GM18517 (cell line): Measurements from ENCODE around the gene EMC9.

Experiments used
- ATAC-seq: cut with Tn5 transposase; IDR thresholded peaks from one replicate; pipeline ENCODE4 v1.9.1; 2021; ENCODE audit warnings: mild to moderate bottlenecking, moderate library complexity; ENCODE audit not compliant: unreplicated experiment

EMC9 gene, protein sequence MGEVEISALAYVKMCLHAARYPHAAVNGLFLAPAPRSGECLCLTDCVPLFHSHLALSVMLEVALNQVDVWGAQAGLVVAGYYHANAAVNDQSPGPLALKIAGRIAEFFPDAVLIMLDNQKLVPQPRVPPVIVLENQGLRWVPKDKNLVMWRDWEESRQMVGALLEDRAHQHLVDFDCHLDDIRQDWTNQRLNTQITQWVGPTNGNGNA

DNA sequence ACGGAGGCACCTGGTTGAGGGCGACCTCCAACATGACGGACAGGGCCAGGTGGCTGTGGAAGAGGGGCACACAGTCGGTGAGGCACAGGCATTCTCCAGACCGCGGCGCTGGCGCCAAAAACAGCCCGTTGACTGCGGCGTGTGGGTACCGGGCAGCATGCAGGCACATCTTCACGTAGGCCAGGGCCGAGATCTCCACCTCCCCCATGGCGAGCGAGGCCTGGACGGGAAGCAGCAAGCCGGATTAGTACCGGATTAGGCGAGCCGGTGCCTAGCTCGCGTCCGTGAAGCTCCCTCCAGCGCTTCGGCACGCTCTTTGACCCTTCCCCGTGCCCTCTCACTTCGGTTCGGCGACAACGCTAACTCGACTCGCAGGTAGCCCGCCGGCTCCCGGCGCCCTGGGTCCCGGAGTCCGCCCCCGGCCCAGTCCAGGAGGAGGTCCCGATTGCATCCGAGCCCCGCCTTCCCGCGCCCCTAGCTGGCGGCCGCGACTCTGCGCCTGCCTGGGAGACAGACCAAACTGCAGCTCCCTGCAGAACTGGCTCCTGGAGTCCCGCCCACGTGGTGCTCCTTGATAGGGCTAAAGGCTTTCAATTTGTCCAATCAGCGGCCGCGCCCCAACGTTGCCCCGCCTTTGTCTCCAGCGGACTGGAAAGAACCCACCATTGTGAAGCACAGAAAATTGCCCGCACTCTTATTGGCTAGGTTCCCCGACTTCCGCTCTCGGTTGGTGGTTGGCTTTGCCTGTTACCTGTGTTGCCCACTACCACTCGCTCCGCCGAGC lies at the start of gene EMC9:
Gene EMC9, minus strand, starts transcription at position 495 of the 784 bp plus-strand sequence. Its CDS starts 287 bp downstream, at position 208.
- peak; percentile 77 for ATAC-seq

DNA sequence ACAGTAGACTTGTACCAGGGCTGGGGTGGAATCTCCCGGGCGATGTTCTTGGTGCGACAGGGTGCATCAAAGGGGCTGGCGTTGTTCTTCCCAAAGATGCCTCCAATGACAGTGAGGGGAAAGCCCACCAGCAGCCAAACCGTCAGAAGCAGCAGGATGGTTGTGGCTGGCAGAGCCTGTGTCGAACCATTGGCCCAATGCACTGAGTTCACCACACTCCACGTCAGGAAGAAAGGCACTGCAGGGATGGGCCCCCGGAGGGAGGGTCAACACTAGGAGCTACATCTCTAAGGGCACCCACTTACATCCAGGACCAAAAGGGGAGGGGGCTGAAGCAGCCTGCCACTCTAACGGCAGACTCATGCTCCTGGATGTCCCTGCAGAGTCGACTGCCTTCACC lies 49.0 kb upstream of the EMC9 start:
- no peak for ATAC-seq

DNA sequence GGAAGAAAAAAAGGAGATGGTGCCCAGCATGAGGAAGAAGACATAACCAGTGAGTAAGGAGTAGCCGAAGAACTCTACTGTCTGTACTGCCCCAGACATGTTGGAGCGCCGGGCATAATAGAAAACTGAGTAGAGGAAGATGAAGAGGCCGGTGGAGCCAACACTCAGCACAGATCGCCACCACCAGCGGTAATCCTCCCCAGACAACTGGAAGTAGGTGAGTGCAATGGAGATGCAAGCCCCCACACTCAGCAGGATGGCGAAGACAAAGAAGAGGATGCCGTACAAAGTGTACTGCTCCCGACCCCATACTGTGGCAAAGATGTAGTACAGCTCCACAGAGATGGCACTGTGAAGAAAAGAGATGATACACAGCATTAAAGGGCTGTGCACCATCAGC lies 48.1 kb upstream of the EMC9 start:
- no peak for ATAC-seq

DNA sequence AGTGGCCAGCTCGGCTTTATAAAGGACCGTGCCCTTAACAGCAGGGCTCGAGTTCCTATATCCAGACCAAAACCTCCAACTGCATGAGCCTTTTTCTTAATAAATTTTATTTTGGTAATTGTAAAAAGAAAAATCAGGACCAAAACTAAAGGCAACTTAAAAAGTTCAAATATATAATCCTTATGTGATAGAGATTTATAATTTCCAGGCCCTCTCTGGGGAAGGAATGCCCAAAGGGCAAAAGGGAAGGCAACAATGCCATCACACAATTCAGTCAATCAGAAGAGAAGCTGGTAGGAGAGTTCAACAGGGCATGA lies 47.6 kb upstream of the EMC9 start:
- ATAC-seq, result no peak

DNA sequence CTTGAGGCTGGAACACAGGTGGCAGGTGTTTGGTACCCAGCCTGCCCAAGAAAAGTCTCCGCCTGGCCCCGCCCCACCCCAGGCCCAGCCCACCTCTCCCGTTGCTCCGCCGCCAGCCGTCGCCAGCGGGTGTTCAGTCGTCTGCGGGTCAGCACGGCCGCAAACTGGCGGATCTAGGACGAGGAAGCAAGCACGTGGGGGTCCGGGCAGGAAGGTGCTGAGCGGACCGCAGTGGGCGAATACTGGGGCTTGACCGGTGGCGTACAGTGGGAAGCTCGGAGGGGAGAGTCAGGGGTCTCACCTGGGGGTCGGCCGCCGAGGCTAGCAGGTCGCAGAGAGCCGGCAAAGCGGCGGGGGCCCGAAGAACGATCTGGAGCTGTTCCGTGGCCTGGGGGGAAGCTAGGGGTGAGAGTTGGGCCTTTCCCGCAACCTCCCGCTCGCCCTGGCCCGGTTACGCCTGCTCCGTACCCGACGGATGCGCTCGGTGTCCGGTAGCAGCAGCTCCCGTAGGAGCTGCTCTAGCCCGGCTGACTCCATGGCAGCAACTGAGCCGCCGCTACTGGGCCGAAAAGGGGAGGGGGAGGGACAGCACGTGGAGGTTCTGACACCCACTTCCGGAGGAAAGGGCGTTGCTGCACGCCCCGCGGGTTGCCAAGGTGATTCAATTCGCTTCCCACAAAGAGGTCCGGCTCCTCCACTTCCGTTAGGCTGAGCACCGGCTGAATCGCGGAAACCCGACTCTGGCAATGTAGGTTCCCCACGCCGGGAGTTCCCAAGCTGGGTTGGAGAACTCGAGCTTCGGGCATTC lies 47.1 kb upstream of the EMC9 start, which contains the start of gene IPO4:
Gene IPO4, minus strand, starts transcription at position 566 of the 808 bp plus-strand sequence. Its CDS starts 29 bp downstream, at position 537.
- ATAC-seq, result peak; percentile 86

DNA sequence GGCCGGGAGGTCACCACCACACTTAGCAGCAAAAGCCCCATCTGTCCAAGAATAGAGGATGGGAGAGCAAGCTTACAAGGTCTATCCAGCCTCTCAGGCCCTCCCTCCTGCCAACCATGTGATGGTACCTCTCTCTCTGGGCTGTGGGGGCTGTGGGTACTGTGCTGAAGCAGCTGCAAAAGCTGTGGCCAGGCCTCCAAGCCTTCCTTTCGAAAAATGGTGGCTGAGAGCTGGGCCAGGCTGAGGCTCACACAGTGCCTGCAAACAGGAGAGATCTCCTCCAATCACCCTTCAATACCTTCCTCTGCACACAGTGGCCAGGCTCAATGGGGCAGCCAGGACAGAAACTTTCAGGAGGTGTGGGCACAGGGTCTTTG lies 46.1 kb upstream of the EMC9 start:
- no peak for ATAC-seq

DNA sequence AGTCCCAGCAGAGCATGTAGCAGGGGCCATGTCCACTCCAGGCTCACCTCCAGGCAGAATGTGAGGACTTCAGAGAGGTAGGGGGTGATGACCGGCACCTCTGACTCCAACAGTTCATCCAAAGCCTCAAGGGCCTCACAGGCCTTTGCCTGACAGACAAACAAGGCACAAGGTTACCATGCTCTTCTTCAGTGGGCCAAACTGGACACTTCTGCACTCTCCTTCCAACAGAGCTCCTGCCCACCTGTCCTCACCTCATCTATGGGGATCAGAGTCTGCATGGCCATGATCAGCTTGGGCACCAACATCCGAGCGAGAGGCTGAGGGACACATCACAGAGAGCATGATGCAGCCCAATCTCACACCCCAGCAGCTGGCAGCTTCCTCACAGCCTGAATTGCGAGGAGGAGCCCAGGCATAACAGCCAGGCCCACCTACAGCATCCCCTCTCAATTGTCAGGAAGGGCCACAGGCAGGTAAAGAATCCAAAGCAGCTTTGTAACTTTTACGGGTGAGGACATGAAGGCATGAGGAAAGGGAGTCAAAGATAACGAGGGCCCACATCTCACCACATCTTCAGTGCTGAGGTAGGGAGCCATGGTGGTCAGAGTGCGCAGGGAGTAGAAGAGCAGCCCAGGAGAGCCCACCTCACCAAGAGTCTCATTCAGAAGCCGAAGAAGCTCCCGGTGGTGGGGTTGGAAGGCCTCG lies 45.6 kb upstream of the EMC9 start:
- ATAC-seq, result no peak

DNA sequence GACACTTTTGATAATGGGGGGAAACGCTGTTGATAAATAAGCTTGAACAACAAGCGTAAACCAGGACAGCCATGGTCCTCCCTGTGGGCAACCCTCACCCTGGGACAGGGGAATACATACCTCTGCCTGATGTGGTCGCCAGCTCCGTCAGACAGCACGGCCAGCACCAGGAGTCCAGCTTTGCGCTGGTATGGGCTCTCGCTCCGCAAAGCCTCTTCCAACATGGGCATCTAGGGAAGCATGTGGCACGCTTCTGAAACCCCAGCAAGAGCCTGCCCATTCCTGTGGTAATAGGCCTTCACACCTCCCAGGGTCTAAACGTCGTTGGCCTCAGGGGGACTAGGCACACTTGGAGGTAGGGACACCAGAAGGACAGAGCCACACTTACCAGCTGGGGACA lies 44.4 kb upstream of the EMC9 start:
- no peak for ATAC-seq

DNA sequence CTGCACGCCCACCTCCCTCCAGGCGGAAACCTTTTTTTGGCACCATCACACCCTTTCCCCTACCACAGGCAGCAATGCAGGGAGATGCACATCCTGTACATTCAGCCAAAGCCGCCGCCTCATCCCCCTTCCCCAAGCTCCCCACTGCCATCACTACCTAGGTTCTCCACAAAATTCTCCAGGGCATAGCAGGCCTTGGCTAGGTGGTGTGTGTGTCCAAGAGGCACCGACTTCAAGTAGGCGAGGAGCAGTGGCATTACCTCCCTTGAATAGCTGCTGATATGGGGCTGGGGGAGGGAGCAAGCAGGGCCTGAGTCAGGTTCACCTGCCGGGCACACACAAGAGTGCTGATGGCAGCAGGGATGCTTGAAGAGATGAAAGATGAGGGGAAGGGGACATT lies 43.6 kb upstream of the EMC9 start:
- ATAC-seq, result no peak

DNA sequence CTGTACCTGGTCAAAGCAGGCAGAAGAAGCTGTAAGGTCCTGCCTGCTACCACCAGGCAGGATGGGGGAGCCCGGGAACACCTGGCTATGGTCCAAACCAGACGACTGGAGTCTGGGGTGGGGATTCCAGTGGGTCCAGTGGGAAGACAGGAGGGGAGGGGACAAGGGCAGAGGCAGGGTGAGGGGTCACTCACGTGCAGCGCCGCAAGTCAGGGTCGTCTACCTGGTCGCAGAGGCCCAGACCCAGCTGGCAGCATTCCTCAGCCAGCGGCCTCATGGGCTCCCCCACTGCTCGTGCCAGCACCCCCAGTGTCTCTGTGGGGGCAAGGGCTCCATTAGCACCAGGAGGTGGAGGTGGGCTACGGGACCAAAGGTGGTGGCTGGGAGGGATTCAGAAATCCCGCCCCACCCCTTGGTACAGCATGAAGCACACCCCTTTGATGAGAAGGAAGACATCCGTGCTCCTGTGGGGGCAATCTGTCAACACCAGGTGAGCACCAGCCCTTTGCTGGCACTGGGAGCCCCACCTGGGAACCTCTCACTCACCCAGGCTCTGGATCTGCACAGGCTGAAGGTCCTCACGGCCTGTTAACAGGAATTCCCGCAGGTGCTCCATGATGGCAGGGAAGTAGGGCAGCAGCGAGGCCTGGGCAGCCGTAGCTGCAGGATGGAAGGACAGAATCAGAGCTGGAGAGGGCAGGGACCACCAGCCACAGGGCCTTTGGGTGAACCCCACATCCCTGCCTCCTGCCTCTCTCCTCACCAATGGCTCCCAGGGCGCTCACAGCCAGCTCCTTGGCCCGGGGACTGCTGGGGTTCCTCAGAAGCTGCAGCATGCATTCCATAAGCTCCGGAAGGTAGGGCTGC lies 42.9 kb upstream of the EMC9 start:
- no peak for ATAC-seq

DNA sequence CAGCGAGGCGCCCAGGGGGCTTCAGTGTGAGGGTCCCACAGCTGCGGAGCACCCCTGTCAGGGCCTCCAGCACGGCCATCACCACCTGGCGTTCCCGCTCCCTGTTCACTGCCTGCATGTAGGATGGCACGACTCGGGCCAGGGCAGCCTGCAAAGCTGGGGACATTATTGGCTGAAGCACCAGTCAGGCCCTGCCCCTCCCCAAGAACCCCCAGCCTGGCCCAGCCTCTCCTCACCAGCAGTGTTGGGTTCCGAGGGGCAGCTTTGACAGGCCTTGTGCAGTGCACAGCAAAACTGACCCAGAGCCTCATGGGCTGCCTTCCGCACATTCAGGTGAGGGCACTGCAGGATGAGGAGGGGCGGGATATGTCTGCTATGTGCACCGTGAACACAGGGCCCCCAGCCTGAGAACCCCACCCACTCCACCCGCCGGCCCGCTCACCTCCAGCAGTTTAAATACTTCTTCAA lies 41.7 kb upstream of the EMC9 start:
- no peak for ATAC-seq

DNA sequence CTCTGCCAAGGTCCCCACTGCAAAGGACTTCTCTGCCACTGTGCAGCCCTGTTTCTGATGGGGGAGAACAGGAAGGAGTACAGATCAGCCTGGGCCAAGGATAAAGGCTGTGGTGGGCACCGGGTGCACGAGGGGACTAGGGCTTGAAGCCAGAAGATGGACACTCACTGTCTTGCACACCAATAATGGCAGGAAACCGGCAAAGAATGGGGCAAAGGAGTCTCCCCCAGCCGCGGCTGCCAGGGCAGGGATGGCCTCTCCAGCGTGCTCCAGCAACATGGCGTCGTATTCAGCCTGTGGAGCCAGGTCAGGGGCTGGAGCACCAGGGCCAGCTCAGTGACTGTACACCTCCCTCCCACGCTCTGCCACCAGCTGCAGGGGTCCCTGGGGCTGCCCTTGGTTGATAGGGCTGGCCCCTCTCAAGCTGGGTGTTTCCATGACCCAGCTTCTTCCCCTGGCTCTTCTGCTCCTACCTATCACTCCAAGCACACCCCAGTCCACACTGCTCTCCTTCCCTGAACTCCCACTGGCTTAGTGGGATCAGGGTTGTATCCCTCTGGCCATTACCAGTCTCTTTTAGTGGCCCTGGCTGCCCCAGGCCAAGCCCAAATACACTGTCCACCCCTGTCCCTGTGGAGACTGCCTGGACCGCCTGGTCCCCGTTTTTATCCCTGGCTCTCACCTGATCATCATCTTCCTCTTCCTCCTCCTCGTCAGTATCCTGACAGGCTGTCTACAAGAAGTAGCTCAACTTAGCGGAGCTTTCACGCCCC lies 40.9 kb upstream of the EMC9 start:
- no peak for ATAC-seq

DNA sequence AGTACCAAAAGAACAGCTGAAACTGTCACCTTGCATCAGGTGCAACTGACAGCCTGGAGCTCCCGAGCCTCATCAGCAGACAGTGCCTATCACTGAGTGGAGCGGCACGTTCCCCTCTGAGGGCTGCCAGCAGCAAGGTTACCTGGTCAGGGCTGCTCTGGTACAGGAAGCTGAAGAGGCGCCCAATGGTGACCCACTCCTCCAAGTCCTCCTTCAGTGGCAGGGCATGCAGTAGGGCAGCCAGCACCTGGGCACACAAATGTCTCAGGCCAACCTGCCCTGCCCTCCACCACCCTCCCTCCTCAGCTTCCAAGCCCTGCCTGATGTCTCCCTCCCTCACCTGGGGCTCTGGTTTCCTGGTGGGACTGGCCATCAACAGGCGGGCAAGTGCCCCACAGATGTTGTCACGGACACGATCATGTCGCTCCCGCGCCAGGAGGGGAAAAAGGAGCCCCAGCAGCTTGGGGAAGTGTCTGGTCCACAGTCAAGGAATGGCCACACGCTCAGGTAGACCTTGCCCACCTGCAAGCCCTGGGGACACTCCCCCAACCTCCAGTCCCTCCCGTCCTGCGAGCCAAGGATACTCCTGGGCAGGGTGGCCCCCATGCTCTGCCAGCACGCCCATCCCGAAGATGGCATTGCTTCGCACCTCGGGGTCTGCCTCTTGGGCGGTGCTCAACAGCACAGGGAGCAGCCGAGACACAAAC lies 40.1 kb upstream of the EMC9 start:
- no peak for ATAC-seq

DNA sequence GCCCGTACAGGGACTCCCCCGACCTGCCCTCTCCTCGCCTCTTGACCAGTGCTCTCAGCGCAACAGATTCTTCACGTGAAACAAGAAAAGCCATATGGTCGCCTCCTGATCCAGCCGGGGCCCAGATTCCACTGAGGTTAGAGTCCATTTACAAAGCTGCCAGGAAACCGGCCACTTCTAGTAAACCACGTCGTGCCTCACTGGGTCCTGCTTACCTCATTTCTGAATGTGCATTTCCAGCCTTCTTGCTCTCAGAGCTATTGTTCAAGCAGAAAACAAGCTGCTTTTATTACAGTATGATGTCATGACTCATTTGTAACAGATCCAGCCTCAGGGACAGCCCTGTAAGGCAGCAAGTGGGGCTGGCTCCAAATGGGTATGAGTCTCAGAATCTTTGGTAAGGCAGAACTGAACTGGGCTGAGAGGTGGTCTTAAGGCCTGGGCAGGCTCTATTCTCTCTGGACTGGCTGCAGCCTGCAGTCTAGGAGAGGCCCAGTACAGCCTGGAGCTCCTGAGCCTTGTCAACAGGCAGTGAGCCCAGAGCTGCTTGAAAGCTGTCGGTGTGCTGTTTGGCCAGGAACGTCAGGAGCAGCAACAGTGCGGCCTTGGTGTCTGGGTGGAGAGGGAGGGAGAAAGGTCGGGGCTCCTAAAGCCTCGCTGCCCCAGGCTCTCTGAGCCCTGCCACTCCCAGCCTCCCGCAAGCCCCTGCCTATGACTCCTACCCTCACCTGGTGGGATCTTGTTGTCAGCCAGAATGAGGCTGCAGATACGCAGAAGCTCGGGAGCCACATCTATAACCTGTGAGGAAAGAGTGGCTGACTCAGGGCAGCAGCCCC lies 38.8 kb upstream of the EMC9 start:
- ATAC-seq, result no peak

DNA sequence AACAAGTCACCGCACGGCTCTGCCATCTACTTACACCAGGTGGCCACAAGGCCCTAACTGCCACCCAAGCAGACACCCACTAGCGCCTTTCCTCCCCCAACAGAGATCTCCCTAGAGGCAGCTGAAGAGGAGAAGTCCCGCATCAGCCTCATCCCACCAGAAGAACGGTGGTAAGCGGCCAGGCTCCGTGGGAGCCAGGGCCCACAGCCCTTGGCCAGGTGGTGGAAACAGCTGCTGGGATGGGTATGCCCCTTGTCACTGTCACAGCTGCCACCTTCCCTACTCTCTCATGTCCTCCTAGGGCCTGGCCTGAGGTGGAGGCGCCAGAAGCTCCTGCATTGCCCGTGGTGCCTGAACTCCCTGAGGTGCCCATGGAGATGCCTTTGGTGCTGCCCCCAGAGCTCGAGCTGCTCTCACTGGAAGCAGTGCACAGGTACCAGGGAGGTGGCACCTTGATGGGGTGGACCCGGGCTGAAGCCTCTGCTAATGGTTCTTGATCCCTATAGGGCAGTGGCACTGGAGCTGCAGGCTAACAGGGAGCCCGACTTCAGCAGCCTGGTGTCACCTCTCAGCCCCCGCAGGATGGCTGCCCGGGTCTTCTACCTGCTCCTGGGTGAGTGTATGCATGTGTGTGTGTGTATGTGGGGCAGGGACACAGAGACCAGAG lies 38.0 kb upstream of the EMC9 start:
- ATAC-seq, result no peak

DNA sequence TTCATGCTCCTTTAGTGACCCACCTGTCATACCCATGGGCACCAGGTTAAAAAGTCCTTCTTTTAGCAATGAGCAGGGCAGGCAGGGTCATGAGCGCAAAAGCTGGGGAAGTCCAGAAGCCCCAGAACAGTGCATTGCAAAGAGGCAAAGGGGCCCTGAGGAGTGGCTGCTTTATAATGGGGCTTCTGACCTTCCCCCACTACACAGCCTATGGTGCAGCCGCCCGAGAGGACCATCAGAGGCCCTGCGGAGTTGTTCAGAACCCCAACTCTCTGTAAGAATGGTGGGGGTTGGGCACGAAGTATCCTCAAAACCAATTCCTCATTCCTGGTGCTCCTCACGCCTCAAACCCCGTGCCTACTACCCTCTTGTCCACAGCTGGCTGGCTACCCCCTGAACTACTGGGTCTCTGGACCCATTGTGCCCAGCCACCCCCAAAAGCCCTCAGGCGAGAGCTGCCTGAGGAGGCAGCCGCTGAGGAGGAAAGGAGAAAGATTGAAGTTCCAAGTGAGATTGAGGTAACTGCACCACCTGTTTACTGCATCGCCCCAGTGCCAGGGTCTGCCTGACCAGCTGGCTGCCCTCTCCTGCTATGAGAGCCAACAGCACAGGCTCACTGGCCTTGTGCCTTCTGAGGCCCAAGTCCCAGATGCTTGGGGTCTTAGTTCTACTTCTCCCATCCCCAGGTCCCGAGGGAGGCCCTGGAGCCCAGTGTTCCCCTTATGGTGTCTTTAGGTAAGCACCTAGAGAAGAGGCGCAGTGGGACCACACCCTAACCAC lies 37.2 kb upstream of the EMC9 start:
- ATAC-seq, result no peak

DNA sequence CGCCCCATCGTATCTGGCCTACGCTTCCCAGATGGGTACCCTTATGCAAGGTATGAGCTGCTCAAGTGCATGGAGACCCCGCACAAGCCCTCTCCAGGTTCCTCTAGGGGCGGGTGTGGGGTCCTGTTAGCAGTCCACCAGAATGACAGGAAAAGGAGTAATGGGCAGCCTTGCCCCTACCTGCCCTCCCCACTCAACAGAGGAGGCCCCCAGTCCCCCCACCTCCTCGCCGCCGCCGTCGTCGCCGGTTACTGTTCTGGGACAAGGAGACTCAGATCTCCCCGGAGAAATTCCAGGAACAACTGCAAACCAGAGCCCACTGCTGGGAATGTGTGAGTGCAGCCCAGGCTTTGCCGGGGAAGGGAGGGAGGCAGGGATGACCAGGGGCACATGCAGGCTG lies 36.5 kb upstream of the EMC9 start:
- no peak for ATAC-seq
